ENCODE results near the gene FGF2.
A peak's percentile ranks its signal among the peaks of the same experiment; 100 is the strongest.

DNA sequence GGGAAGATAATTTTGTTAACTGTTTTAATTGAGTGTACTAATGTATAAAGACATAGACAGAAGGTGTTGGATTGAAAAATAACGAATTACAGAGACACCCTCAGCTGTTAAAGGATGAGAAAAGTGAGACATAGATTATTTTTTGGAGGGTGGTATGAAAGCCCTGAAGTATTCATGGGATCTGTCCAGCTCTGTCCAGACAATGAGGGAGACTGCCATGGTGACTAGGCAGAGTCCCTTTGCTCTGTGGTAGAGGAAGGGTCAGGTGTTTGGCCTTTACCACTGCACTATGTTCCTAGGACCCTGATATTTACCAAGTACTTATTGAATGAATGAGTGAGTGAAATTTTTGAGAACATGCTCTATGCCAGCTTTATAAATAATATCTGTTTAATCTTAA, 11.4 kb downstream of the FGF2 start:
- TF ChIP-seq TCF12 (IDR thresholded peaks at IDR 0.05) (no peak), EP300 (IDR thresholded peaks at IDR 0.05; ENCODE audit: borderline replicate concordance in 1 of 2, low read depth in 1 of 2, low read length in 1 of 2) (no peak), RAD21 (IDR thresholded peaks at IDR 0.05; ENCODE audit: low read length) (no peak), RXRA (IDR thresholded peaks at IDR 0.05; ENCODE audit: borderline replicate concordance, low read depth) (no peak), GABPA (IDR thresholded peaks at IDR 0.05; ENCODE audit: low read depth) (no peak), MAX (IDR thresholded peaks at IDR 0.05; ENCODE audit: low read depth) (no peak), JUND (IDR thresholded peaks at IDR 0.05) (no peak), POLR2AphosphoS5 (IDR thresholded peaks at IDR 0.05; ENCODE audit: low read depth, low read length) (no peak), TAF1 (IDR thresholded peaks at IDR 0.05; ENCODE audit: borderline replicate concordance, low read depth, low read length) (no peak), SIN3A (IDR thresholded peaks at IDR 0.05; ENCODE audit: borderline replicate concordance, low read depth, low read length) (no peak)
- TF ChIP-seq, protein P1, sequence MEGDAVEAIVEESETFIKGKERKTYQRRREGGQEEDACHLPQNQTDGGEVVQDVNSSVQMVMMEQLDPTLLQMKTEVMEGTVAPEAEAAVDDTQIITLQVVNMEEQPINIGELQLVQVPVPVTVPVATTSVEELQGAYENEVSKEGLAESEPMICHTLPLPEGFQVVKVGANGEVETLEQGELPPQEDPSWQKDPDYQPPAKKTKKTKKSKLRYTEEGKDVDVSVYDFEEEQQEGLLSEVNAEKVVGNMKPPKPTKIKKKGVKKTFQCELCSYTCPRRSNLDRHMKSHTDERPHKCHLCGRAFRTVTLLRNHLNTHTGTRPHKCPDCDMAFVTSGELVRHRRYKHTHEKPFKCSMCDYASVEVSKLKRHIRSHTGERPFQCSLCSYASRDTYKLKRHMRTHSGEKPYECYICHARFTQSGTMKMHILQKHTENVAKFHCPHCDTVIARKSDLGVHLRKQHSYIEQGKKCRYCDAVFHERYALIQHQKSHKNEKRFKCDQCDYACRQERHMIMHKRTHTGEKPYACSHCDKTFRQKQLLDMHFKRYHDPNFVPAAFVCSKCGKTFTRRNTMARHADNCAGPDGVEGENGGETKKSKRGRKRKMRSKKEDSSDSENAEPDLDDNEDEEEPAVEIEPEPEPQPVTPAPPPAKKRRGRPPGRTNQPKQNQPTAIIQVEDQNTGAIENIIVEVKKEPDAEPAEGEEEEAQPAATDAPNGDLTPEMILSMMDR (IDR thresholded peaks at IDR 0.05): no peak
- TF ChIP-seq, protein P2, sequence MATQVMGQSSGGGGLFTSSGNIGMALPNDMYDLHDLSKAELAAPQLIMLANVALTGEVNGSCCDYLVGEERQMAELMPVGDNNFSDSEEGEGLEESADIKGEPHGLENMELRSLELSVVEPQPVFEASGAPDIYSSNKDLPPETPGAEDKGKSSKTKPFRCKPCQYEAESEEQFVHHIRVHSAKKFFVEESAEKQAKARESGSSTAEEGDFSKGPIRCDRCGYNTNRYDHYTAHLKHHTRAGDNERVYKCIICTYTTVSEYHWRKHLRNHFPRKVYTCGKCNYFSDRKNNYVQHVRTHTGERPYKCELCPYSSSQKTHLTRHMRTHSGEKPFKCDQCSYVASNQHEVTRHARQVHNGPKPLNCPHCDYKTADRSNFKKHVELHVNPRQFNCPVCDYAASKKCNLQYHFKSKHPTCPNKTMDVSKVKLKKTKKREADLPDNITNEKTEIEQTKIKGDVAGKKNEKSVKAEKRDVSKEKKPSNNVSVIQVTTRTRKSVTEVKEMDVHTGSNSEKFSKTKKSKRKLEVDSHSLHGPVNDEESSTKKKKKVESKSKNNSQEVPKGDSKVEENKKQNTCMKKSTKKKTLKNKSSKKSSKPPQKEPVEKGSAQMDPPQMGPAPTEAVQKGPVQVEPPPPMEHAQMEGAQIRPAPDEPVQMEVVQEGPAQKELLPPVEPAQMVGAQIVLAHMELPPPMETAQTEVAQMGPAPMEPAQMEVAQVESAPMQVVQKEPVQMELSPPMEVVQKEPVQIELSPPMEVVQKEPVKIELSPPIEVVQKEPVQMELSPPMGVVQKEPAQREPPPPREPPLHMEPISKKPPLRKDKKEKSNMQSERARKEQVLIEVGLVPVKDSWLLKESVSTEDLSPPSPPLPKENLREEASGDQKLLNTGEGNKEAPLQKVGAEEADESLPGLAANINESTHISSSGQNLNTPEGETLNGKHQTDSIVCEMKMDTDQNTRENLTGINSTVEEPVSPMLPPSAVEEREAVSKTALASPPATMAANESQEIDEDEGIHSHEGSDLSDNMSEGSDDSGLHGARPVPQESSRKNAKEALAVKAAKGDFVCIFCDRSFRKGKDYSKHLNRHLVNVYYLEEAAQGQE (IDR thresholded peaks at IDR 0.05; ENCODE audit: low read depth, low read length): peak; percentile 76; the same call in 1 of the 2 replicates
- TF ChIP-seq, protein P3, sequence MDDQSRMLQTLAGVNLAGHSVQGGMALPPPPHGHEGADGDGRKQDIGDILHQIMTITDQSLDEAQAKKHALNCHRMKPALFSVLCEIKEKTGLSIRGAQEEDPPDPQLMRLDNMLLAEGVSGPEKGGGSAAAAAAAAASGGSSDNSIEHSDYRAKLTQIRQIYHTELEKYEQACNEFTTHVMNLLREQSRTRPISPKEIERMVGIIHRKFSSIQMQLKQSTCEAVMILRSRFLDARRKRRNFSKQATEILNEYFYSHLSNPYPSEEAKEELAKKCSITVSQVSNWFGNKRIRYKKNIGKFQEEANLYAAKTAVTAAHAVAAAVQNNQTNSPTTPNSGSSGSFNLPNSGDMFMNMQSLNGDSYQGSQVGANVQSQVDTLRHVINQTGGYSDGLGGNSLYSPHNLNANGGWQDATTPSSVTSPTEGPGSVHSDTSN (IDR thresholded peaks at IDR 0.05): no peak

Measured in SK-N-SH (cell line).